ENCODE results near the gene ELOA2.
"Not testable (repeated sequence)": the region's sequence is repeated elsewhere in the genome, so short reads cannot be mapped to it uniquely, and the experiment has no call there.

GRCh38 chr18:47030887-47031286 is 4.5 kb downstream of the ELOA2 start:
- not testable (repeated sequence) for TF ChIP-seq JUN (IDR thresholded peaks at IDR 0.05; ENCODE audit: borderline replicate concordance, insufficient read depth, insufficient read length, low read depth); EZH2 (IDR thresholded peaks at IDR 0.05; ENCODE audit: borderline replicate concordance, low read depth, low read length, severe bottlenecking); POLR2A (IDR thresholded peaks at IDR 0.05; ENCODE audit: low read depth, low read length); MYC (IDR thresholded peaks at IDR 0.05; ENCODE audit: low read depth, low read length)
